CD14-positive monocyte (primary cell): Measurements from ENCODE around the gene ADGRL3. TPM values are rescaled to one million over a fixed set of nuclear protein-coding genes. Genes with fewer than 3 reads are reported as not detected.

Source experiments
- DNase-seq, 3 donors: peaks; one replicate each; pipeline ENCODE4 v3.0.0-alpha.2; 2011 to 2022
- H2AFZ ChIP-seq: 2 replicates; pipeline ENCODE4 v1.6.0; 2012; ENCODE audit warnings: mild to moderate bottlenecking, low read depth, low read length, inconsistent platforms; ENCODE audit not compliant: insufficient read depth, poor library complexity, severe bottlenecking
- H3K27ac ChIP-seq, 2 donors: 1 replicate in 1 of 2; 2 replicates in 1 of 2; pipeline ENCODE4 v1.5.1; 2012 to 2013; ENCODE audit warnings: low read length in 2 of 2, control low read depth in 1 of 2, inconsistent platforms in 1 of 2, low read depth in 1 of 2, mild to moderate bottlenecking in 1 of 2
- H3K27me3 ChIP-seq, 2 donors: one replicate each; pipeline versions ENCODE4 v1.6.0 to v1.6.1; 2011 to 2013; ENCODE audit warnings: low read length in 2 of 2; ENCODE audit not compliant: control insufficient read depth in 2 of 2, insufficient read depth in 2 of 2
- H3K36me3 ChIP-seq, 2 donors: replicated peaks in 1 of 2; 1 replicate in 1 of 2; 2 replicates in 1 of 2; pipeline versions ENCODE4 v1.5.1 to v1.6.1; 2012 to 2013; ENCODE audit warnings: low read length in 2 of 2, control low read depth in 1 of 2, inconsistent platforms in 1 of 2, mild to moderate bottlenecking in 1 of 2; ENCODE audit not compliant: insufficient read depth in 2 of 2, control insufficient read depth in 1 of 2
- H3K4me1 ChIP-seq, 2 donors: 1 replicate in 1 of 2; 2 replicates in 1 of 2; pipeline versions ENCODE4 v1.5.1 to v1.6.1; 2012 to 2013; ENCODE audit warnings: low read length in 2 of 2, control low read depth in 1 of 2, inconsistent platforms in 1 of 2, mild to moderate bottlenecking in 1 of 2, moderate library complexity in 1 of 2; ENCODE audit not compliant: insufficient read depth in 2 of 2, control insufficient read depth in 1 of 2
- H3K4me2 ChIP-seq: replicated peaks from 2 replicates; pipeline ENCODE3; 2012; ENCODE audit warnings: low read length, moderate library complexity, mild to moderate bottlenecking; ENCODE audit not compliant: poor library complexity, severe bottlenecking; ENCODE audit errors: extremely low read depth
- H3K4me3 ChIP-seq, 3 experiments: fragments of 200-600 bp in 1 of 3; sonication (generic) in 1 of 3; replicated peaks in 1 of 3; 1 replicate in 2 of 3; 2 replicates in 1 of 3; pipeline ENCODE4 v1.5.1; 2011 to 2013; ENCODE audit warnings: low read length in 3 of 3, mild to moderate bottlenecking in 3 of 3, control low read depth in 2 of 3, low read depth in 2 of 3, inconsistent platforms in 1 of 3, moderate library complexity in 1 of 3
- H3K79me2 ChIP-seq: 2 replicates; pipeline ENCODE4 v1.6.0; 2012; ENCODE audit warnings: mild to moderate bottlenecking, control low read depth, inconsistent platforms, low read length, moderate library complexity; ENCODE audit not compliant: insufficient read depth
- H3K9ac ChIP-seq: 2 replicates; pipeline ENCODE4 v1.6.0; 2017; ENCODE audit warnings: low read length, mild to moderate bottlenecking; ENCODE audit not compliant: insufficient read depth, poor library complexity, severe bottlenecking
- H3K9me3 ChIP-seq, 2 donors: replicated peaks in 1 of 2; 1 replicate in 1 of 2; 2 replicates in 1 of 2; pipeline versions ENCODE4 v1.5.1 to v1.6.1; 2012 to 2013; ENCODE audit warnings: low read length in 2 of 2, control low read depth in 1 of 2; ENCODE audit not compliant: control insufficient read depth in 1 of 2, insufficient read depth in 1 of 2
- H4K20me1 ChIP-seq: 2 replicates; pipeline ENCODE4 v1.6.0; 2012; ENCODE audit warnings: mild to moderate bottlenecking, low read length, control low read depth, moderate library complexity; ENCODE audit not compliant: insufficient read depth
- H3K27ac Mint-ChIP-seq, 7 donors: one replicate each; pipeline ENCODE4 v1.8.0; 2020; ENCODE audit warnings: mild to moderate bottlenecking in 7 of 7, mixed read lengths in 7 of 7, moderate library complexity in 6 of 7, inconsistent platforms in 2 of 7
- H3K27me3 Mint-ChIP-seq, 3 donors: one replicate each; pipeline ENCODE4 v1.8.0; 2021 to 2022; ENCODE audit warnings: low read depth in 3 of 3, mild to moderate bottlenecking in 3 of 3, mixed read lengths in 3 of 3, moderate library complexity in 3 of 3, inconsistent platforms in 1 of 3
- H3K36me3 Mint-ChIP-seq, 2 donors: one replicate each; pipeline ENCODE4 v1.8.0; 2020; ENCODE audit warnings: mixed read lengths in 2 of 2, inconsistent platforms in 1 of 2, mild to moderate bottlenecking in 1 of 2
- H3K4me1 Mint-ChIP-seq: one replicate; pipeline ENCODE4 v1.8.0; 2020; ENCODE audit warnings: mild to moderate bottlenecking, mixed read lengths
- H3K4me3 Mint-ChIP-seq, 2 donors: one replicate each; pipeline ENCODE4 v1.8.0; 2020; ENCODE audit warnings: mild to moderate bottlenecking in 2 of 2, mixed read lengths in 2 of 2, moderate library complexity in 1 of 2
- H3K9me3 Mint-ChIP-seq, 7 donors: one replicate each; pipeline ENCODE4 v1.8.0; 2020 to 2022; ENCODE audit warnings: mixed read lengths in 7 of 7, mild to moderate bottlenecking in 6 of 7, moderate library complexity in 6 of 7, inconsistent platforms in 2 of 7
- WGBS: methylation state at CpG from one replicate; pipeline ENCODE4 v1.1.5; 2013; ENCODE audit warnings: missing lambda C conversion rate; ENCODE audit not compliant: insufficient coverage; 5-methylcytosine and 5-hydroxymethylcytosine counted together
- intact Hi-C, 2 donors: fragments of 100-400 bp; cut with micrococcal nuclease; formaldehyde crosslinking; loops; one replicate each; pipeline versions ENCODE4 v1.15.0 to v1.15.1; 2023
- polyA plus RNA-seq, 3 donors: library from polyadenylated mRNA; depleted of rRNA in 1 of 3; unstranded in 2 of 3; stranded (reverse) in 1 of 3; fragments of 300-500 nt in 2 of 3; fragments of >200 nt in 1 of 3; fragmentation: Illumina TruSeq in 2 of 3; gene quantifications; 1 replicate in 2 of 3; 2 replicates in 1 of 3; pipeline ENCODE4 v1.2.3, GENCODE V29; 2012 to 2021
- TF ChIP-seq, protein P1 (sequence below): fragments of 200-600 bp; IDR thresholded peaks from one replicate; pipeline ENCODE4 v1.8.0; 2022; ENCODE audit warnings: antibody characterized with exemption, mild to moderate bottlenecking

Gene ADGRL3
- polyA plus RNA-seq, 3 donors, result not detected

DNA sequence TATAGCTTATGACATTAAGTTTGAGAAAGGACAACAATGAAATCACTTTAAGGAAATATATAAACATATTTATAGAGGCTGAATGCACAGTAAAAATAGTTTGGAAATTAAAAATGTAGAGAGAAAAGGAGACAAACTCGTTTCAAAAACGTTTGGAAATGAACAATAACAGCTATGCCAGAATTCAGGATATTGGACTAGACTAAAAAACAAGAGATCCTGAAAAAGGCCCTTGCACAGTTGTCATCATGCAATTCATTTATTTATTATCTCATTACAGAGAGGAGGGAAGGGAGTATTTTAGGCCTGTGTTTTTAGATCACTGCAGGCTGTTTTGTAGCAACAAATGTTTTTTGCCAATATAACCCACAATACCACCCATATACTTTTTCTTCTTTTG, 527.2 kb downstream of the ADGRL3 start:
- no CpG with 5 or more reads among the region's 2 CpGs for WGBS
- no peak overlapping the region for H3K27ac ChIP-seq
- H3K4me1 ChIP-seq, result no peaks in the 10 kb centered on the region
- Mint-ChIP-seq H3K27me3 (no peaks in the 10 kb centered on the region), H3K4me1 (no peaks in the 10 kb centered on the region), H3K9me3 (peaks cover 0 to 3% (median 0%) of the 10 kb centered on the region in 7 donors), H3K36me3 (no peaks in the 10 kb centered on the region), H3K4me3 (no peak overlapping the region), H3K27ac (no peak overlapping the region)
- intact Hi-C loops, result no loop called here
- no peaks in the 10 kb centered on the region for H3K36me3 ChIP-seq
- TF ChIP-seq, protein P1, sequence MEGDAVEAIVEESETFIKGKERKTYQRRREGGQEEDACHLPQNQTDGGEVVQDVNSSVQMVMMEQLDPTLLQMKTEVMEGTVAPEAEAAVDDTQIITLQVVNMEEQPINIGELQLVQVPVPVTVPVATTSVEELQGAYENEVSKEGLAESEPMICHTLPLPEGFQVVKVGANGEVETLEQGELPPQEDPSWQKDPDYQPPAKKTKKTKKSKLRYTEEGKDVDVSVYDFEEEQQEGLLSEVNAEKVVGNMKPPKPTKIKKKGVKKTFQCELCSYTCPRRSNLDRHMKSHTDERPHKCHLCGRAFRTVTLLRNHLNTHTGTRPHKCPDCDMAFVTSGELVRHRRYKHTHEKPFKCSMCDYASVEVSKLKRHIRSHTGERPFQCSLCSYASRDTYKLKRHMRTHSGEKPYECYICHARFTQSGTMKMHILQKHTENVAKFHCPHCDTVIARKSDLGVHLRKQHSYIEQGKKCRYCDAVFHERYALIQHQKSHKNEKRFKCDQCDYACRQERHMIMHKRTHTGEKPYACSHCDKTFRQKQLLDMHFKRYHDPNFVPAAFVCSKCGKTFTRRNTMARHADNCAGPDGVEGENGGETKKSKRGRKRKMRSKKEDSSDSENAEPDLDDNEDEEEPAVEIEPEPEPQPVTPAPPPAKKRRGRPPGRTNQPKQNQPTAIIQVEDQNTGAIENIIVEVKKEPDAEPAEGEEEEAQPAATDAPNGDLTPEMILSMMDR, result no peak
- no peak for DNase-seq
- H3K9ac ChIP-seq, result no peak overlapping the region
- H3K4me3 ChIP-seq, result no peak overlapping the region
- H3K27me3 ChIP-seq, result no peaks in the 10 kb centered on the region
- H3K9me3 ChIP-seq, result no peaks in the 10 kb centered on the region
- no peak overlapping the region for H2AFZ ChIP-seq
- no peaks in the 10 kb centered on the region for H4K20me1 ChIP-seq
- no peak overlapping the region for H3K4me2 ChIP-seq
- no peaks in the 10 kb centered on the region for H3K79me2 ChIP-seq

DNA sequence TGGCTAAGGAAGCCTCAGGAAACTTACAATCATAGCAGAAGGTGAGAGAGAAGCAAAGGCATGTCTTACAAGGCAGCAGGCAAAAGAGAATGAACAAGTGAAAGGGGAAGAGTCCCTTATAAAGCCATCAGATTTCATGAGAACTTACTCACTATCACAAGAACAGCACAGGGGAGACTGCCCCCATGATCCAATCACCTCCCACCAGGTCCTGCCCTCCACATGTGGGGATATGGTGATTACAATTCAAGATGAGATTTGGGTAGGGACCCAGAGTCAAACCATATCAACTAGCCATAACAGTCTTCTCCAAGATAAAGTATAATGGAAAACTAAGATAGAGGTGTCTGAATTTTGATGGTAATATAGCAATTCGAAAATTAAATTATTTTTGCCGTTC, 534.3 kb downstream of the ADGRL3 start:
- Mint-ChIP-seq H3K36me3 (no peaks in the 10 kb centered on the region), H3K4me3 (no peak overlapping the region), H3K27me3 (no peaks in the 10 kb centered on the region), H3K27ac (no peak overlapping the region), H3K9me3 (peaks cover 0 to 7% (median 0%) of the 10 kb centered on the region in 7 donors), H3K4me1 (no peaks in the 10 kb centered on the region)
- Histone ChIP-seq H3K36me3 (no peaks in the 10 kb centered on the region), H3K9me3 (no peaks in the 10 kb centered on the region), H2AFZ (no peak overlapping the region), H3K4me1 (no peaks in the 10 kb centered on the region), H3K27ac (no peak overlapping the region), H3K9ac (no peak overlapping the region), H3K4me2 (no peak overlapping the region), H3K27me3 (no peaks in the 10 kb centered on the region), H3K79me2 (no peaks in the 10 kb centered on the region), H4K20me1 (no peaks in the 10 kb centered on the region), H3K4me3 (no peak overlapping the region)
- TF ChIP-seq, protein P1, result no peak
- intact Hi-C loops, result no loop called here
- WGBS, result no CpG with 5 or more reads among the region's 2 CpGs
- no peak for DNase-seq
